ENCODE data around the gene APC2.

DNA sequence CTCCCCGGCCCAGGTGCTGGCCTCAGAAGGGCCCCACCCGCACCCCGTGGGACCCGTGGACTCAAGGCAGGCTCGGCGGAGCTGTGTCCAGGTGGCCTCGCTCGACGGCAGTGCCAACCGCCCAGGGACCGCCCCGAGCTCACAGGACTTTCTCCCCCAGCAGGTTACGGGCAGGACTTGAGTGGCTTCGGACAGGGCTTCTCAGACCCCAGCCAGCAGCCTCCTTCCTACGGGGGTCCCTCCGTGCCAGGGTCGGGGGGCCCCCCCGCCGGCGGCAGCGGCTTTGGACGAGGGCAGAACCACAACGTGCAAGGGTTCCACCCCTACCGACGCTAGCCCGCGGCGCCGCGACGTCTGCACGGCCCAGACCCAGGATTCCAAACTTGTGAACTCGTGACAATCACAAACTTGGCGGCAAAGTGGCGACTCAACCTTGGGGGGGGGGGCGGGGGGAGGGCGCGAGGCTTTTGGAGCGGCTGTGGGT is 15.3 kb upstream of the APC2 start:
- TF ChIP-seq CTCF (IDR thresholded peaks at IDR 0.05), result no peak
- TF ChIP-seq, protein P1, sequence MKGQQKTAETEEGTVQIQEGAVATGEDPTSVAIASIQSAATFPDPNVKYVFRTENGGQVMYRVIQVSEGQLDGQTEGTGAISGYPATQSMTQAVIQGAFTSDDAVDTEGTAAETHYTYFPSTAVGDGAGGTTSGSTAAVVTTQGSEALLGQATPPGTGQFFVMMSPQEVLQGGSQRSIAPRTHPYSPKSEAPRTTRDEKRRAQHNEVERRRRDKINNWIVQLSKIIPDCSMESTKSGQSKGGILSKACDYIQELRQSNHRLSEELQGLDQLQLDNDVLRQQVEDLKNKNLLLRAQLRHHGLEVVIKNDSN (CRISPR knock-in tag; IDR thresholded peaks at IDR 0.05), result no peak
- no peak for TF ChIP-seq NFE2L1 (CRISPR knock-in tag; IDR thresholded peaks at IDR 0.05)
- no peak for TF ChIP-seq ZNF263 (CRISPR knock-in tag; IDR thresholded peaks at IDR 0.05; ENCODE audit: low read depth)
- TF ChIP-seq, protein P2, sequence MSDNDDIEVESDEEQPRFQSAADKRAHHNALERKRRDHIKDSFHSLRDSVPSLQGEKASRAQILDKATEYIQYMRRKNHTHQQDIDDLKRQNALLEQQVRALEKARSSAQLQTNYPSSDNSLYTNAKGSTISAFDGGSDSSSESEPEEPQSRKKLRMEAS (CRISPR knock-in tag; IDR thresholded peaks at IDR 0.05), result no peak
- no peak for TF ChIP-seq HMGXB4 (CRISPR knock-in tag; IDR thresholded peaks at IDR 0.05)
- TF ChIP-seq ATF3 (CRISPR knock-in tag; conservative IDR thresholded peaks at IDR 0.05), result no peak
- TF ChIP-seq CREB1 (CRISPR knock-in tag; IDR thresholded peaks at IDR 0.05), result no peak
- TF ChIP-seq, protein P3, sequence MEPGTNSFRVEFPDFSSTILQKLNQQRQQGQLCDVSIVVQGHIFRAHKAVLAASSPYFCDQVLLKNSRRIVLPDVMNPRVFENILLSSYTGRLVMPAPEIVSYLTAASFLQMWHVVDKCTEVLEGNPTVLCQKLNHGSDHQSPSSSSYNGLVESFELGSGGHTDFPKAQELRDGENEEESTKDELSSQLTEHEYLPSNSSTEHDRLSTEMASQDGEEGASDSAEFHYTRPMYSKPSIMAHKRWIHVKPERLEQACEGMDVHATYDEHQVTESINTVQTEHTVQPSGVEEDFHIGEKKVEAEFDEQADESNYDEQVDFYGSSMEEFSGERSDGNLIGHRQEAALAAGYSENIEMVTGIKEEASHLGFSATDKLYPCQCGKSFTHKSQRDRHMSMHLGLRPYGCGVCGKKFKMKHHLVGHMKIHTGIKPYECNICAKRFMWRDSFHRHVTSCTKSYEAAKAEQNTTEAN (CRISPR knock-in tag; IDR thresholded peaks at IDR 0.05), result no peak
- no peak for TF ChIP-seq E2F4 (CRISPR knock-in tag; IDR thresholded peaks at IDR 0.05; ENCODE audit: borderline replicate concordance, low read depth)
- TF ChIP-seq HMGA2 (CRISPR knock-in tag; IDR thresholded peaks at IDR 0.05), result no peak
- TF ChIP-seq FOXP4 (CRISPR knock-in tag; IDR thresholded peaks at IDR 0.05), result no peak
- no peak for TF ChIP-seq SP1 (CRISPR knock-in tag; conservative IDR thresholded peaks at IDR 0.05)
- TF ChIP-seq CREM (CRISPR knock-in tag; IDR thresholded peaks at IDR 0.05), result no peak

Data from WTC11 (cell line).